ENCODE measurements around the gene FICD.

DNA sequence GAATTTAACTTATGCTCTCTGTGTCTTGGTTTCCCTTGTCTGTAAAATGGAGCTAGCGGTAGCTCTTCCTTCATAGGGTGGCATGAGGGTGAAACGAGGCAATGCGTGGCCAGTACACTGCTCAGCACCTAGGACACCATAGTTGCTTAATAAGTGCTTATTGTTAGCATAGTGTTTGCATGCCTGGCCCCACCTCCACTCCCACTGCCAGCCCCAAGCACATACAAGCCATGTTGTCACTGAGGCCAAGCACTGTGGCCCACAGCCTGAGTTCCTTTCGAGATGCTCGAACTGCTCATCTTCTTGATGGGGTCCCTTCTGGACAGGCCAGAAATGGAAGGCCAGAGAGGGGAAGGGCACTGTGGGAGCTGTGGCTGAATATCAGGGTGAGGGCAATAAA, 839 bp downstream of the FICD start:
- TF ChIP-seq, protein P1, sequence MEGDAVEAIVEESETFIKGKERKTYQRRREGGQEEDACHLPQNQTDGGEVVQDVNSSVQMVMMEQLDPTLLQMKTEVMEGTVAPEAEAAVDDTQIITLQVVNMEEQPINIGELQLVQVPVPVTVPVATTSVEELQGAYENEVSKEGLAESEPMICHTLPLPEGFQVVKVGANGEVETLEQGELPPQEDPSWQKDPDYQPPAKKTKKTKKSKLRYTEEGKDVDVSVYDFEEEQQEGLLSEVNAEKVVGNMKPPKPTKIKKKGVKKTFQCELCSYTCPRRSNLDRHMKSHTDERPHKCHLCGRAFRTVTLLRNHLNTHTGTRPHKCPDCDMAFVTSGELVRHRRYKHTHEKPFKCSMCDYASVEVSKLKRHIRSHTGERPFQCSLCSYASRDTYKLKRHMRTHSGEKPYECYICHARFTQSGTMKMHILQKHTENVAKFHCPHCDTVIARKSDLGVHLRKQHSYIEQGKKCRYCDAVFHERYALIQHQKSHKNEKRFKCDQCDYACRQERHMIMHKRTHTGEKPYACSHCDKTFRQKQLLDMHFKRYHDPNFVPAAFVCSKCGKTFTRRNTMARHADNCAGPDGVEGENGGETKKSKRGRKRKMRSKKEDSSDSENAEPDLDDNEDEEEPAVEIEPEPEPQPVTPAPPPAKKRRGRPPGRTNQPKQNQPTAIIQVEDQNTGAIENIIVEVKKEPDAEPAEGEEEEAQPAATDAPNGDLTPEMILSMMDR (IDR thresholded peaks at IDR 0.05): no peak
- TF ChIP-seq POLR2A (IDR thresholded peaks at IDR 0.05): no peak
